Endodermal cell (in vitro differentiated cells): Measurements from ENCODE around the gene LNX1. TPM values are rescaled to one million over a fixed set of nuclear protein-coding genes. Genes with fewer than 3 reads are reported as not detected.

ENCODE experiments used
- DNase-seq: peaks from one replicate; pipeline ENCODE4 v3.0.0-alpha.2; 2017
- H3K27ac ChIP-seq: 2 replicates; pipeline ENCODE4 v1.5.1; 2013; ENCODE audit warnings: mild to moderate bottlenecking, low read depth, low read length, moderate library complexity
- H3K27me3 ChIP-seq: 2 replicates; pipeline ENCODE4 v1.6.1; 2013; ENCODE audit warnings: mild to moderate bottlenecking, low read length, moderate library complexity; ENCODE audit not compliant: insufficient read depth, control insufficient read depth, poor library complexity, severe bottlenecking
- H3K36me3 ChIP-seq: 2 replicates; pipeline ENCODE4 v1.7.0; 2013; ENCODE audit warnings: mild to moderate bottlenecking, low read length, moderate library complexity; ENCODE audit not compliant: control insufficient read depth, insufficient read depth
- H3K4me1 ChIP-seq: one replicate; pipeline ENCODE4 v1.7.0; 2013; ENCODE audit warnings: low read length; ENCODE audit not compliant: control insufficient read depth, insufficient read depth
- H3K4me3 ChIP-seq: 2 replicates; pipeline ENCODE4 v1.5.1; 2013; ENCODE audit warnings: mild to moderate bottlenecking, low read length, moderate library complexity
- H3K9ac ChIP-seq: 2 replicates; pipeline ENCODE4 v1.6.1; 2013; ENCODE audit warnings: mild to moderate bottlenecking, low read length, moderate library complexity; ENCODE audit not compliant: poor library complexity, severe bottlenecking; ENCODE audit errors: extremely low read depth
- H3K9me3 ChIP-seq: 2 replicates; pipeline ENCODE4 v1.6.1; 2013; ENCODE audit warnings: mild to moderate bottlenecking, low read length, moderate library complexity; ENCODE audit not compliant: control insufficient read depth
- H3K27ac Mint-ChIP-seq: 2 replicates; pipeline ENCODE4 v1.8.0; 2020; ENCODE audit warnings: mixed read lengths
- H3K27me3 Mint-ChIP-seq: 2 replicates; pipeline ENCODE4 v1.8.0; 2021; ENCODE audit warnings: mild to moderate bottlenecking, mixed read lengths; ENCODE audit not compliant: insufficient read depth
- H3K36me3 Mint-ChIP-seq: 2 replicates; pipeline ENCODE4 v1.8.0; 2020; ENCODE audit warnings: low read depth, mixed read lengths
- H3K4me1 Mint-ChIP-seq: 2 replicates; pipeline ENCODE4 v1.8.0; 2020; ENCODE audit warnings: mixed read lengths
- H3K4me3 Mint-ChIP-seq: 2 replicates; pipeline ENCODE4 v1.8.0; 2020; ENCODE audit warnings: mild to moderate bottlenecking, moderate library complexity, mixed read lengths
- H3K9me3 Mint-ChIP-seq: 2 replicates; pipeline ENCODE4 v1.8.0; 2020; ENCODE audit warnings: mild to moderate bottlenecking, mixed read lengths
- WGBS, 2 experiments: methylation state at CpG; one replicate each; pipeline versions ENCODE4 v1.1.5 to v1.1.7; 2013; ENCODE audit warnings: missing lambda C conversion rate in 2 of 2, mixed read lengths in 1 of 2; ENCODE audit not compliant: insufficient coverage in 1 of 2, insufficient read length in 1 of 2; 5-methylcytosine and 5-hydroxymethylcytosine counted together
- total RNA-seq, 2 donors: library from RNA; stranded (reverse); fragmentation: NEBNext Ultra II Directional in 1 of 2; extraction: Animal tissue kit (Norgen Biotek cat#: 25700) in 1 of 2; gene quantifications; 2 replicates in 1 of 2; 3 replicates in 1 of 2; pipeline ENCODE4 v1.2.1, GENCODE V29; 2021
- TF ChIP-seq, protein P1 (sequence below): fragments of 200-600 bp; sonication (generic); conservative IDR thresholded peaks from 2 replicates; pipeline ENCODE4 v1.5.0; 2021; ENCODE audit warnings: antibody characterized with exemption, mild to moderate bottlenecking

The LNX1 gene
- total RNA-seq, 2 donors from 2014 or later, result 4.4 to 5.4 TPM

DNA sequence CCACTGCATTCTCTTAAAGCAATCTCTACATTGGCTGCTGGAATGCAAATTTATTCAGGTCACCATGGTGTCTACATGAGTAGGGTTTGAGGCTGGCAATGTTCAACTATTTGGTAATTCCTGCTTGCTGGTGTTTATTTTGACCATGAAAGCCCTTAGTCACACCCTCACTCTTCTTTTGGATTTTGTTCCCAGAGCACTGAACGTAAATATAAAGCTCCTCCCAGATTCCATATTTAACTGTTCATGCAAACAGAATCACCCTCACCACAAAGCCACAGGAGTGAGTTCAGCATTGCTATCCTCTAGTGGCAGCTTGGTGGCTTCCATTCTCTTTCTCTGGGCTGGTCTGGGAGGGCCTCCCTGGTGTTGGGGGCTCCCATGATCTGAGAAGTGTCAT lies 82.8 kb downstream of the LNX1 start:
- no peak overlapping the region for H3K4me3 ChIP-seq
- H3K4me1 Mint-ChIP-seq, result no peaks in the 10 kb centered on the region
- H3K9me3 Mint-ChIP-seq, result no peaks in the 10 kb centered on the region
- H3K27ac ChIP-seq, result no peak overlapping the region
- H3K9ac ChIP-seq, result no peak overlapping the region
- TF ChIP-seq, protein P1, sequence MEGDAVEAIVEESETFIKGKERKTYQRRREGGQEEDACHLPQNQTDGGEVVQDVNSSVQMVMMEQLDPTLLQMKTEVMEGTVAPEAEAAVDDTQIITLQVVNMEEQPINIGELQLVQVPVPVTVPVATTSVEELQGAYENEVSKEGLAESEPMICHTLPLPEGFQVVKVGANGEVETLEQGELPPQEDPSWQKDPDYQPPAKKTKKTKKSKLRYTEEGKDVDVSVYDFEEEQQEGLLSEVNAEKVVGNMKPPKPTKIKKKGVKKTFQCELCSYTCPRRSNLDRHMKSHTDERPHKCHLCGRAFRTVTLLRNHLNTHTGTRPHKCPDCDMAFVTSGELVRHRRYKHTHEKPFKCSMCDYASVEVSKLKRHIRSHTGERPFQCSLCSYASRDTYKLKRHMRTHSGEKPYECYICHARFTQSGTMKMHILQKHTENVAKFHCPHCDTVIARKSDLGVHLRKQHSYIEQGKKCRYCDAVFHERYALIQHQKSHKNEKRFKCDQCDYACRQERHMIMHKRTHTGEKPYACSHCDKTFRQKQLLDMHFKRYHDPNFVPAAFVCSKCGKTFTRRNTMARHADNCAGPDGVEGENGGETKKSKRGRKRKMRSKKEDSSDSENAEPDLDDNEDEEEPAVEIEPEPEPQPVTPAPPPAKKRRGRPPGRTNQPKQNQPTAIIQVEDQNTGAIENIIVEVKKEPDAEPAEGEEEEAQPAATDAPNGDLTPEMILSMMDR, result no peak
- H3K27me3 ChIP-seq, result no peaks in the 10 kb centered on the region
- H3K36me3 ChIP-seq, result no peaks in the 10 kb centered on the region
- no peak overlapping the region for H3K4me3 Mint-ChIP-seq
- H3K4me1 ChIP-seq, result no peaks in the 10 kb centered on the region
- WGBS, 2 experiments, result 91% methylated on average over 1 of the region's 1 CpG; no CpG with 5 or more reads in 1 of the 2 experiments
- H3K27me3 Mint-ChIP-seq, result no peaks in the 10 kb centered on the region
- no peaks in the 10 kb centered on the region for H3K9me3 ChIP-seq
- H3K27ac Mint-ChIP-seq, result no peak overlapping the region
- no peak for DNase-seq
- no peaks in the 10 kb centered on the region for H3K36me3 Mint-ChIP-seq

DNA sequence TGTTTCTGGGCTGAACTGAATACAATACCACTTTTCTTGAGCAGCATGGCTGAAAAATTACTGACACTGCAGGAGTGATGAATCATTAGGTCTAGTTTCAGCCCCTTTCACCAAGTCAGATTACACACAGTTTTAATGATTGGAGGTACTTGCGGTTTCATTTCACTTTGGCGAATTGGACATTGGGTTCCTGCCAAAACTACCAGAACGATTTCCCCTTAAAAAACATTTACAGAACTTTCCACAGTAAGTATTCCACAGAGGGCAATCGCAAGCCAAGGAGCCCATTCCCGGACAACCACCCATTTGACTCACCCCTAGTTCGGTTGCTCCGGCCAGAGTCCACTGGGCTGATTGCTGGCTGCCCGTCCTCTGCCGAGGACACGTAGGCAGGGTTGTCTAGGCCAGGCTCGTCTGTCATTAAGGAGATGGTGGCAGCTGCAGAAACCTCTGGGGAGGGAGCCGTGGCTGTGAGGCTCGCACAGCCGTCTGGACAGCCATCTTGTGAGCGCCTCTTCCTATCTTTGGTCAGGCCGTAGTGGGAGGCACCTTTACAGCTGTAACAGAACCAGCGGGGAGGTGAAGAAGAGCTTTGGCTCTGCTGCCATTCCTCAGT lies 83.5 kb downstream of the LNX1 start:
- 95% methylated on average over 14 to 17 of the region's 17 CpGs for WGBS, 2 experiments
- TF ChIP-seq, protein P1, result no peak

GRCh38 chr4:53507058-53507457 lies 84.2 kb downstream of the LNX1 start:
- no peak overlapping the region for H3K27ac Mint-ChIP-seq
- H3K4me3 Mint-ChIP-seq, result no peak overlapping the region

More for the DNA sequence above, 83.5 kb downstream of the LNX1 start:
- Histone ChIP-seq H3K36me3 (no peaks in the 10 kb centered on the region), H3K4me1 (no peaks in the 10 kb centered on the region), H3K27me3 (no peaks in the 10 kb centered on the region), H3K27ac (no peak overlapping the region), H3K4me3 (no peak overlapping the region), H3K9ac (no peak overlapping the region), H3K9me3 (no peaks in the 10 kb centered on the region)
- H3K36me3 Mint-ChIP-seq, result no peaks in the 10 kb centered on the region
- no peak for DNase-seq
- H3K4me3 Mint-ChIP-seq, result no peak overlapping the region
- H3K9me3 Mint-ChIP-seq, result no peaks in the 10 kb centered on the region
- H3K27me3 Mint-ChIP-seq, result no peaks in the 10 kb centered on the region
- no peak overlapping the region for H3K27ac Mint-ChIP-seq
- H3K4me1 Mint-ChIP-seq, result no peaks in the 10 kb centered on the region

More at GRCh38 chr4:53507058-53507457, 84.2 kb downstream of the LNX1 start:
- Mint-ChIP-seq H3K27me3 (no peaks in the 10 kb centered on the region), H3K4me1 (no peaks in the 10 kb centered on the region), H3K36me3 (no peaks in the 10 kb centered on the region), H3K9me3 (no peaks in the 10 kb centered on the region)
- TF ChIP-seq, protein P1, result no peak
- no peaks in the 10 kb centered on the region for H3K9me3 ChIP-seq
- no peaks in the 10 kb centered on the region for H3K36me3 ChIP-seq
- H3K4me3 ChIP-seq, result no peak overlapping the region
- H3K9ac ChIP-seq, result no peak overlapping the region
- H3K27me3 ChIP-seq, result no peaks in the 10 kb centered on the region
- DNase-seq, result no peak
- H3K4me1 ChIP-seq, result no peaks in the 10 kb centered on the region
- no peak overlapping the region for H3K27ac ChIP-seq
- 96 to 100% methylated on average over 4 to 7 of the region's 7 CpGs for WGBS, 2 experiments
